NCI-H2107 treated with DMSO at 0.1 percent for 48 hours (cell line): ENCODE data around the gene EMX2.

ENCODE experiments used
- DNase-seq: peaks from one replicate; lab custom pipeline; 2025; ENCODE audit not compliant: unreplicated experiment; lab: John Stamatoyannopoulos, UW

EMX2 gene

DNA sequence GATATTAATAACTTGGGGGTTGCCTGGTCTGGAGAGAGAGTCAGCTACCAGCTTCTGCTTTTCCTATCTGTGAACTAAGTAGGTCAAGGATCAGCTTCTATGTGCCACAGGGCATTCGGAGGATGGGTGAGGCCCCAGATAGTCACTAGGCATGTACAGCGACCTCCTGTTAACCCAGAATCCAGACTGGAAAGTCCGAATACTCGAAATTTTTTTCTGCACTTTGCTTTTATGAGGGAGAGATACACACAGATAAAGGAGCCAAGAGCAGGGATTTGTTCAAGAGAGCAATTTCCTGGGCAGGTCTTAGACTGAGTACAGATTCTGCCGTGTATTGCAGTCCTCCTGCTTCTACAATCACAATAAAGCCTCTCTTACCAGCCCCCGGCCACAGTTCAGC is 54.2 kb downstream of the EMX2 start:
- no peak for DNase-seq

DNA sequence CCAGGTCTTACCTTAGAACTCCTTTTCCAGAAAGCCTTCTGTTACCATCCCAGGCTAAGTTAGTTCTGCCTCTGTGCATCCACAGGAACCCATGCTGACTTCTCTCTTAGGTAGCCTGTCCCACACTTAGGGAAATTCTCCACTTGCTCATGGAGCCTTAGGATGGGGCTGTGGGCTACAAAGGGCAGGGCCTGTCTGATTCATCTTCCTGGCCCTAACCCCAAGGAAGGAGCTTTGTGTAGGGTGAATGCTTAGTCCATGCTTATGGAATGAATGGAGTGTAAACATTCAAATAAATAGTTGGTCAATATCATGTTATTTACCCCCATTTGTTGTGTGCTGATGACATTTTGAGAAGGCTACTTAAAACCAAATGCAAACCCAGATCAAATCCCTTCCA is 54.7 kb downstream of the EMX2 start:
- no peak for DNase-seq
